Measurements from ENCODE around the gene VSTM2B.

DNA sequence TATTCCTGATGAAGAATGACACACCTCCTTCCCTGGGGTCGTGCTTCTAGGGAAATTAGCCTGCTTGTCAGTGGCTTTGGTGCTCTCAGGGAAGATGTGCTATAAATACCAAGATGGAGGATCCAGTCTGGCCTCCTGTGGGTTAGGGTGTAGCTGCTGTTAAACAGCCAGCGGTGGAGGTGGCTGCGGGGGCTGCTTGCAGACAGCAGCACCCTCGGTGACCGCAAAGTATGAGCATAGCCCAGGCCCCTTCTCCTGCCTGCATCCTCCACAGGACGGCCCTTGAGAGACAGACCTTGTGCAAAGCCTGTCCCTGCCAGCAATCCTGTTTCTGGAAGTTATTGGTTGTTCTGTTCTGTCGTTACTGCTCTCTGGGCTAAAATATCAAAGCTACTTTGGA lies 11.4 kb downstream of the VSTM2B start:
- TF ChIP-seq, protein P1, sequence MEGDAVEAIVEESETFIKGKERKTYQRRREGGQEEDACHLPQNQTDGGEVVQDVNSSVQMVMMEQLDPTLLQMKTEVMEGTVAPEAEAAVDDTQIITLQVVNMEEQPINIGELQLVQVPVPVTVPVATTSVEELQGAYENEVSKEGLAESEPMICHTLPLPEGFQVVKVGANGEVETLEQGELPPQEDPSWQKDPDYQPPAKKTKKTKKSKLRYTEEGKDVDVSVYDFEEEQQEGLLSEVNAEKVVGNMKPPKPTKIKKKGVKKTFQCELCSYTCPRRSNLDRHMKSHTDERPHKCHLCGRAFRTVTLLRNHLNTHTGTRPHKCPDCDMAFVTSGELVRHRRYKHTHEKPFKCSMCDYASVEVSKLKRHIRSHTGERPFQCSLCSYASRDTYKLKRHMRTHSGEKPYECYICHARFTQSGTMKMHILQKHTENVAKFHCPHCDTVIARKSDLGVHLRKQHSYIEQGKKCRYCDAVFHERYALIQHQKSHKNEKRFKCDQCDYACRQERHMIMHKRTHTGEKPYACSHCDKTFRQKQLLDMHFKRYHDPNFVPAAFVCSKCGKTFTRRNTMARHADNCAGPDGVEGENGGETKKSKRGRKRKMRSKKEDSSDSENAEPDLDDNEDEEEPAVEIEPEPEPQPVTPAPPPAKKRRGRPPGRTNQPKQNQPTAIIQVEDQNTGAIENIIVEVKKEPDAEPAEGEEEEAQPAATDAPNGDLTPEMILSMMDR (IDR thresholded peaks at IDR 0.05) = no peak
- no peak for TF ChIP-seq POLR2A (IDR thresholded peaks at IDR 0.05)

All from uterus (tissue), 2 donors.